Tibial nerve (tissue), 4 donors: ENCODE measurements around the gene CXCL8. TPM values are rescaled to one million over a fixed set of nuclear protein-coding genes. Genes with fewer than 3 reads are reported as not detected.

Experiments
- DNase-seq, 2 donors: peaks; one replicate each; pipeline ENCODE4 v3.0.0-alpha.2; 2019; ENCODE audit warnings: low spot score in 2 of 2
- H3K27ac ChIP-seq, 4 donors: fragments of 200-600 bp; sonication (generic) in 3 of 4; one replicate each; pipeline ENCODE4 v1.5.1; 2017 to 2019; ENCODE audit warnings: mild to moderate bottlenecking in 1 of 4
- H3K27me3 ChIP-seq, 2 donors: fragments of 200-600 bp; sonication (generic) in 1 of 2; one replicate each; pipeline versions ENCODE4 v1.5.1 to v1.6.0; 2017 to 2019
- H3K36me3 ChIP-seq, 3 donors: fragments of 200-600 bp; sonication (generic); one replicate each; pipeline ENCODE4 v1.5.1; 2018 to 2019
- H3K4me1 ChIP-seq, 4 donors: fragments of 200-600 bp; sonication (generic) in 3 of 4; one replicate each; pipeline ENCODE4 v1.5.1; 2017 to 2019
- H3K4me3 ChIP-seq, 4 donors: fragments of 200-600 bp; sonication (generic) in 3 of 4; one replicate each; pipeline ENCODE4 v1.5.1; 2017 to 2019; ENCODE audit warnings: mild to moderate bottlenecking in 1 of 4, moderate library complexity in 1 of 4
- H3K9me3 ChIP-seq, 4 donors: fragments of 200-600 bp; sonication (generic) in 3 of 4; one replicate each; pipeline ENCODE4 v1.5.1; 2017 to 2019
- EP300 ChIP-seq, 2 donors: sonication (generic); formaldehyde crosslinking; IDR thresholded peaks; one replicate each; pipeline ENCODE4 v1.6.1; 2017; ENCODE audit warnings: antibody characterized with exemption in 2 of 2, mild to moderate bottlenecking in 1 of 2
- POLR2A ChIP-seq, 2 donors: fragments of 450-650 bp; IDR thresholded peaks; one replicate each; pipeline ENCODE4 v1.6.1; 2017; ENCODE audit warnings: antibody characterized with exemption in 2 of 2, mild to moderate bottlenecking in 2 of 2, moderate library complexity in 2 of 2
- WGBS, 2 donors: methylation state at CpG; one replicate each; pipeline ENCODE4 v1.1.5; 2018; 5-methylcytosine and 5-hydroxymethylcytosine counted together
- total RNA-seq, 4 donors: library from RNA; depleted of rRNA; stranded (reverse); fragments of >200 nt; gene quantifications; one replicate each; pipeline ENCODE4 v1.1.0, GENCODE V29; 2016
- TF ChIP-seq, protein P1 (sequence below), 5 experiments: fragments of 200-600 bp in 3 of 5; fragments of 450-650 bp in 2 of 5; sonication (generic) in 3 of 5; IDR thresholded peaks; one replicate each; pipeline ENCODE4 v1.5.1; 2016 to 2019; ENCODE audit warnings: antibody characterized with exemption in 5 of 5, mild to moderate bottlenecking in 3 of 5, moderate library complexity in 2 of 5

The CXCL8 gene
- total RNA-seq, 4 donors from 2014 or later, result 0.22 to 10.8 (median 1.3) TPM

DNA sequence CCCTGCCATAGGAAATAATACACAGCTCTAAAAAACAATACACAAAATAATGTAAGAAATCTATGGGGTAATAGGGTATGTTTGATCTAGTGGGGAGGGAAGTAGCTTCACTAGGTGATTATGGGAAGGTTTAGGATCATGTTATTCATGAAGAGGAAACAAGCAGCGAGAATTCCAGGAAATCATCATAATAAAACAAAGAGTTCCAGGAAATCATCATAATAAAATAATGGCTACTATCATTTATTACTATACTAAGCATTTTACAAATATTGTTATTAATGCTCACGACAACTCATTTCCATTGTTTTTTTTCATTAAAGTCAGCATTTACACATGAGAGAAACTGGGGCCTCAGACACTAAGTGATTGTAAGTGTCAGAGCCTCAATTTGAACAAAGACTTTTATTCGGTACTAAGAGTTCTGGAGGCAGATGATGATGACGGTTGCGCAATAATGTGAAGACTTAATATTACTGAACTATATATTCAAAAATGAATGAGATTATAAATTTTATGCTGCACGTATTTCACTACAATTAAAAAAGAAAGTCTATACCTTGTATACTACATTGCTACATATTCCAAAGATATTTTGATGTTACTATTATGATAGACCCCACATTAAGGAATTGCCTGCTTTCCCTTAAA is 12.2 kb upstream of the CXCL8 start:
- Histone ChIP-seq H3K36me3 (no peaks in the 10 kb centered on the region), H3K27me3 (no peaks in the 10 kb centered on the region), H3K4me3 (no peak overlapping the region), H3K9me3 (no peaks in the 10 kb centered on the region), H3K4me1 (peaks cover 0 to 6% (median 3%) of the 10 kb centered on the region in 4 donors), H3K27ac (no peak overlapping the region)
- WGBS, 2 donors, result 66 to 72% methylated on average over 6 of the region's 6 CpGs
- no peak for DNase-seq
- no peak for TF ChIP-seq EP300 (IDR thresholded peaks at IDR 0.05)
- TF ChIP-seq, protein P1, sequence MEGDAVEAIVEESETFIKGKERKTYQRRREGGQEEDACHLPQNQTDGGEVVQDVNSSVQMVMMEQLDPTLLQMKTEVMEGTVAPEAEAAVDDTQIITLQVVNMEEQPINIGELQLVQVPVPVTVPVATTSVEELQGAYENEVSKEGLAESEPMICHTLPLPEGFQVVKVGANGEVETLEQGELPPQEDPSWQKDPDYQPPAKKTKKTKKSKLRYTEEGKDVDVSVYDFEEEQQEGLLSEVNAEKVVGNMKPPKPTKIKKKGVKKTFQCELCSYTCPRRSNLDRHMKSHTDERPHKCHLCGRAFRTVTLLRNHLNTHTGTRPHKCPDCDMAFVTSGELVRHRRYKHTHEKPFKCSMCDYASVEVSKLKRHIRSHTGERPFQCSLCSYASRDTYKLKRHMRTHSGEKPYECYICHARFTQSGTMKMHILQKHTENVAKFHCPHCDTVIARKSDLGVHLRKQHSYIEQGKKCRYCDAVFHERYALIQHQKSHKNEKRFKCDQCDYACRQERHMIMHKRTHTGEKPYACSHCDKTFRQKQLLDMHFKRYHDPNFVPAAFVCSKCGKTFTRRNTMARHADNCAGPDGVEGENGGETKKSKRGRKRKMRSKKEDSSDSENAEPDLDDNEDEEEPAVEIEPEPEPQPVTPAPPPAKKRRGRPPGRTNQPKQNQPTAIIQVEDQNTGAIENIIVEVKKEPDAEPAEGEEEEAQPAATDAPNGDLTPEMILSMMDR (IDR thresholded peaks at IDR 0.05), result no peak
- TF ChIP-seq POLR2A (IDR thresholded peaks at IDR 0.05), result no peak

DNA sequence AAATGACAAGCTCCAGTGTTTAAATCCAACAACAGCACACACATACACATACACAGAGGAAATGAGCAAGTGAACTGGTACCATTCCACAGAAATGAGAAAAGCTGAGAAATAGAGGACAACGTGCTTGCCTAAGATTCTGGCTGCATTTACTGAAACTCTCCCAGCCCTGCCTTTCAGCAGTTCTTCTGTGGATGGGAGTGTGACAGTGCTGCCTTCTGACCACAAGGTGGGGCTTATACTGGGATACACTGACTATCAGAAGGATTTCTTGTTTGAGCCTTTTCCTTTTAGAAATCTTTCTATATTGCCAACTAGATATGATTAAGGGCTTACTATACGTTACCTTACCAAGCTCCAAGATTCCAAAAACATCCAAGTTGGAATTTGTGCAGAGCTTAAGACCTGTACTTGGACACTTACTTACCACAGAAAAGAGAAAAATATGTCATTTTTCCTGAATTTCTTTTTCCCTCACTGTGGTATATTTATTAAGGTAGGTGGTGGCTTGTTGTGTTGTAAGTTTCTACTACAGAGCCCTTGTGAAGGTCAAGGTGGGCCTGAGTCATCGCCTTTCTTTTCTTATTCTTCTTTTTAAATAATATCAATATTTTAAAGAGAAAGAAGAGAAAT is 10.7 kb upstream of the CXCL8 start:
- DNase-seq, result peak; percentile 55 to 81
- TF ChIP-seq EP300 (IDR thresholded peaks at IDR 0.05) (peak in 1 of 2 donors; percentile 59), POLR2A (IDR thresholded peaks at IDR 0.05) (no peak)
- TF ChIP-seq, protein P1 (IDR thresholded peaks at IDR 0.05), result peak; percentile 53 to 77 (median 76)
- H3K9me3 ChIP-seq, result no peaks in the 10 kb centered on the region
- no peaks in the 10 kb centered on the region for H3K36me3 ChIP-seq
- H3K4me1 ChIP-seq, result peaks cover 0 to 14% (median 5%) of the 10 kb centered on the region in 4 donors
- H3K4me3 ChIP-seq, result no peak overlapping the region
- H3K27ac ChIP-seq, result no peak overlapping the region
- H3K27me3 ChIP-seq, result no peaks in the 10 kb centered on the region
- WGBS, 2 donors, result 42 to 43% methylated on average over 3 of the region's 3 CpGs

DNA sequence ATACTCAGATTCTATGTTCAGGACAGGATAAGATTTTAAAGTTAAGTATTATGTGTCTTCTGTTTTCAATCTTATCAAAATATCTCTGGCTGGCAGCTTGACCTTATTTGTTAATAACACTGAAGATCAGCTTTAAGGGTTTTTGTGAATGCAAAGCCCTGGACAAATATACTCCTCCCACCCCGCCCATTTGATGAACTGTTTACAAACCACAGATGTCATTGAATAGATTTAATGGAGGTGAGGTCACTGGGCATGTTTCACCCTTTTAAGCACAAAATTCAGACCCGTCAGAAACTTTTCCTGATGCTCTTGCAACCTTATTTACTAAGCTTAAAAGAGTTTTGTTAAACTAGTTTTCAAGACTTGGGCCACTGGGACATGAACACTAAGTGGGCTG is 10.1 kb upstream of the CXCL8 start:
- H3K36me3 ChIP-seq, result no peaks in the 10 kb centered on the region
- DNase-seq, result no peak
- H3K27ac ChIP-seq, result no peak overlapping the region
- 52 to 61% methylated on average over 2 of the region's 2 CpGs for WGBS, 2 donors
- peaks cover 0 to 20% (median 5%) of the 10 kb centered on the region in 4 donors for H3K4me1 ChIP-seq
- H3K4me3 ChIP-seq, result no peak overlapping the region
- TF ChIP-seq POLR2A (IDR thresholded peaks at IDR 0.05) (no peak), EP300 (IDR thresholded peaks at IDR 0.05) (no peak)
- TF ChIP-seq, protein P1 (IDR thresholded peaks at IDR 0.05), result no peak
- no peaks in the 10 kb centered on the region for H3K9me3 ChIP-seq
- no peaks in the 10 kb centered on the region for H3K27me3 ChIP-seq

DNA sequence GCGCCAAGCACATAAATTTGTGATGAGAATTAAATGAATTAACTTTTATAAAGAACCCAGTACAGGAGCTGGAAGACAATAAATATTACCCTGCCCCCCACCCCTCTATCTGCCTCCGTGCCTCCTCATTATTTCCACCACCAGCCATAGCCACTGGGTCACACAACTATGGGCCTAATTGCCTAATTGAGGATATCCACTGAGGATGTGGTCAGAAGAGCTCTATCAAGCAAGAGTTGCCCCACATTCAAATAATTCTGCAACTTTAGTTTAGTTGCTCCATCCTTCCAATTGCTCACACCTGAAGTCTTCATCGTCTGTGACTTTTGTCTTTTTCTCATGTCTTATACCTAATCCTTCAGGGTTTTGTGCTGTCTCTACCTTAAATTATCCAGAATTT is 9.5 kb upstream of the CXCL8 start:
- Histone ChIP-seq H3K9me3 (no peaks in the 10 kb centered on the region), H3K4me3 (no peak overlapping the region), H3K27me3 (no peaks in the 10 kb centered on the region), H3K4me1 (peaks cover 0 to 21% (median 5%) of the 10 kb centered on the region in 4 donors), H3K27ac (no peak overlapping the region), H3K36me3 (no peaks in the 10 kb centered on the region)
- 86 to 88% methylated on average over 3 of the region's 3 CpGs for WGBS, 2 donors
- no peak for DNase-seq
- no peak for TF ChIP-seq EP300 (IDR thresholded peaks at IDR 0.05)
- TF ChIP-seq POLR2A (IDR thresholded peaks at IDR 0.05), result no peak
- TF ChIP-seq, protein P1 (IDR thresholded peaks at IDR 0.05), result no peak

DNA sequence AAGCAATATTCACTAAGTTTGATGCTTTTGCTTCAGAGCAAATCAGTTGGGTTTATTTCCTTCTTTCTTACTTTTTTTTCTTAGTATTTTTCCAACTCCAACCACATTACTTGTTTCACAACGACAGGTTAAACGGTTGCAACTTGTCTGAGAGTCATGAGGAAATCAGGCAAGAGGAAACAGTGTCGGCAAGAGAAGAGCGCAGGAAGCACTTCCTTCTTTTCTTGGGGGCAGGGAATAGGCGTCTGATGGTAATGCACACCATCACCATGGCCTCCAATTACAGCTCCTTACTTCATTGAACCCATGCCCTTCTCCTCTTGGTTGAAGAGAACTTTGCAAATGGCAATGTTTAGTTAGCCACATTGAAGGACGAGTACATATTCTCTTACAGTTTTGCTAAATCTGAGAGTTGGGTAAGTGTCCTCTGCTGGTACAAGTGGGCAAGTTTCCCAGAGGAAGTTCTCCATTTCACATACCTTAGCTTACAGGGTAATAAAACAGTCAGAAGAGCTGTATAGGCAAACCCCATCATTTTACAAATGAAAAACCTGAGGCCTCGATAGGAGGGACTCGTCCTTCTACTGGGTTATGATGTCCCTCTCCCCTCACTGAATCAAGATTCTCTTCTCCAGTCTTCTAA is 8.3 kb upstream of the CXCL8 start:
- no peaks in the 10 kb centered on the region for H3K27me3 ChIP-seq
- peaks cover 0 to 21% (median 5%) of the 10 kb centered on the region in 4 donors for H3K4me1 ChIP-seq
- H3K36me3 ChIP-seq, result no peaks in the 10 kb centered on the region
- no peak overlapping the region for H3K4me3 ChIP-seq
- H3K27ac ChIP-seq, result no peak overlapping the region
- no peaks in the 10 kb centered on the region for H3K9me3 ChIP-seq
- DNase-seq, result peak in 1 of 2 donors; percentile 24
- TF ChIP-seq EP300 (IDR thresholded peaks at IDR 0.05), result peak; percentile 44 to 92
- no peak for TF ChIP-seq POLR2A (IDR thresholded peaks at IDR 0.05)
- 83% methylated on average over 8 of the region's 8 CpGs for WGBS, 2 donors
